GM21825 (cell line): ENCODE data around the gene REPIN1.

Source experiments
- ATAC-seq: cut with Tn5 transposase; IDR thresholded peaks from one replicate; pipeline ENCODE4 v1.9.1; 2021; ENCODE audit warnings: mild to moderate bottlenecking, moderate library complexity; ENCODE audit not compliant: unreplicated experiment

REPIN1 gene

GRCh38 chr7:150420242-150420641, 51.6 kb downstream of the REPIN1 start:
- ATAC-seq: no peak

DNA sequence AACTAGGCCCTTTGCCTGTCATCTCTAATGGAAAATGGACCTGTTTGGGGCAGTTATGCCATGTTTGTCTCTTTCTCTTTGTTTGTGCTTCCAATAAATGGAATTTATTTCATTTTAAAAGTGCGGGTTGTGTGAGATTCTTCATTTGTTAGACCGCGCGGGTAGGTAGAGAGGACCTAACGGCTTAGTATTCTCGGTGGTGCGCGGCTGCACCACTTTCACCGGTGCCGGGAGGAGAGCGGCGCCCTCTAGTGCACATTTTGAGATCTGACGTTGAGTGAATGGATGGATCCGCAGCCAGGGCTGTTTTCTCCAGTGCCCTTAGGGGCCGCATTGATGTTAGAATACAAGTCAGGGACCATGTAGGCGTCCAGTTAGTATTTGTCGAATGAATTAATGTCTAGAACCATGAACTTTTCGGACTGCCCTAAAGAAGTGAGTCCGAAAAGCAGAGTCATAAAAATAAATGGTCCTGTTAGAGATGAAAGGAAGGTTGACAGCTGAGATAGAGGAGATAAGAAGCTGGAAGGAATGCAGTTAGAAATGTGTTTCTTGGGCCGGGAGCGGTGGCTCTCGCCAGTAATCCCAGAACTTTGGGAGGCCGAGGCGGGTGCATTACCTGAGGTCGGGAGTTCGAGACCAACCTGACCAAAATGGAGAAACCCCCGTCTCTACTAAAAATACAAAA, 52.5 kb downstream of the REPIN1 start:
- peak; percentile 98 for ATAC-seq

DNA sequence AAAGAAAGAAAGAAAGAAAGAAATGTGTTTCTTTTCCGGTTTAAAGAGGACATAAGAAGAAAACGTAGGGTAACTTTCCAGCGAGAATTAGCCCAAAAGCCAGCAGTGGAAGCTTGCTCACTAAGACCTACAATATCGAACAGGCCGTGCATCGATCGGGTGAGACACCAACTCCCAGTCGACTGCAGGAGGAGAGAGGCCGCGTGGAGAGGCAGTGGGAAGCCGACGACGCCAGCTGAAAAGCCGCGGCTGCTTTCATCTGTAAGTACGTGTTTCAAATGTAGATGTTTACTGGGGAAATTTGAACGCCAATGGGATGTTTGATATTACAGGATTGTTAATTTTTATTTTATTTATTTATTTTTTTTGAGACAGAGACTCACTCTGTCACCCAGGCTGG, 53.2 kb downstream of the REPIN1 start:
- no peak for ATAC-seq
